Stimulated activated CD8-positive, alpha-beta memory T cell treated with anti-CD3 and anti-CD28 coated beads, Interleukin-4, amount 100 ng/mL, for 24 hours (primary cell): Measurements from ENCODE around the gene PAN2.
"Not testable (repeated sequence)": the region's sequence is repeated elsewhere in the genome, so short reads cannot be mapped to it uniquely, and the experiment has no call there.

Experiments used
- DNase-seq: peaks from one replicate; pipeline ENCODE4 v3.0.0-alpha.2; 2020; ENCODE audit warnings: low read depth

Gene PAN2

GRCh38 chr12:56346675-56347074, 12.9 kb upstream of the PAN2 start:
- no peak for DNase-seq

GRCh38 chr12:56342290-56342689, 8.5 kb upstream of the PAN2 start:
- DNase-seq, result not testable (repeated sequence)

- DNase-seq, result no peak
These were observed 7.8 kb upstream of the PAN2 start for GRCh38 chr12:56341616-56342015.

GRCh38 chr12:56339158-56339422, 5.3 kb upstream of the PAN2 start:
- no peak for DNase-seq

- DNase-seq, result peak; percentile 68
These were observed 4.7 kb upstream of the PAN2 start, which contains the start of gene IL23A for GRCh38 chr12:56338308-56339157. Gene IL23A, plus strand, starts transcription at chr12:56338884. Its CDS starts 161 bp downstream, at chr12:56339045.

- DNase-seq, result no peak
These were observed 4.0 kb upstream of the PAN2 start for GRCh38 chr12:56337753-56338251.

- DNase-seq, result no peak
These were observed 2.8 kb upstream of the PAN2 start for GRCh38 chr12:56336361-56337167.

- DNase-seq, result not testable (repeated sequence)
These were observed 1.7 kb upstream of the PAN2 start for GRCh38 chr12:56335527-56335926.

- DNase-seq, result no peak
These were observed 642 bp upstream of the PAN2 start for GRCh38 chr12:56334490-56334793.

GRCh38 chr12:56333197-56333678, 562 bp downstream of the PAN2 start:
- DNase-seq, result no peak

- no peak for DNase-seq
These were observed 1.1 kb downstream of the PAN2 start for GRCh38 chr12:56332512-56333196.

GRCh38 chr12:56330936-56331490, 2.8 kb downstream of the PAN2 start:
- no peak for DNase-seq

GRCh38 chr12:56326533-56326932, 7.3 kb downstream of the PAN2 start:
- no peak for DNase-seq

GRCh38 chr12:56326126-56326525, 7.7 kb downstream of the PAN2 start:
- no peak for DNase-seq

- no peak for DNase-seq
These were observed 9.6 kb downstream of the PAN2 start for GRCh38 chr12:56324206-56324605.

- not testable (repeated sequence) for DNase-seq
These were observed 12.2 kb downstream of the PAN2 start for GRCh38 chr12:56321610-56322009.

GRCh38 chr12:56321027-56321426, 12.8 kb downstream of the PAN2 start:
- DNase-seq, result no peak

- DNase-seq, result no peak
These were observed 16.1 kb downstream of the PAN2 start for GRCh38 chr12:56317675-56318074.

GRCh38 chr12:56315622-56316473, 18.0 kb downstream of the PAN2 start, which contains the start of gene CNPY2:
Gene CNPY2, minus strand, starts transcription at chr12:56315988. Its CDS starts 771 bp downstream, at chr12:56315217.
- DNase-seq, result peak; percentile 93

- DNase-seq, result no peak
These were observed 18.6 kb downstream of the PAN2 start for GRCh38 chr12:56315249-56315621.

GRCh38 chr12:56311003-56311402, 22.8 kb downstream of the PAN2 start:
- no peak for DNase-seq
